Esophagus squamous epithelium (tissue), 5 donors: ENCODE results near the gene FGF12. TPM values are rescaled to one million over a fixed set of nuclear protein-coding genes. Genes with fewer than 3 reads are reported as not detected.

ENCODE experiments used
- DNase-seq: peaks from one replicate; lab custom pipeline; 2025; lab: John Stamatoyannopoulos, UW
- H3K27ac ChIP-seq, 4 donors: fragments of 200-600 bp; sonication (generic); one replicate each; pipeline ENCODE4 v1.5.1; 2016 to 2019; ENCODE audit warnings: mild to moderate bottlenecking in 1 of 4
- H3K27me3 ChIP-seq, 4 donors: fragments of 200-600 bp; sonication (generic); 1 replicate in 3 of 4; 2 replicates in 1 of 4; pipeline versions ENCODE4 v1.5.1 to v1.6.0; 2017 to 2021; ENCODE audit warnings: antibody characterized with exemption in 1 of 4
- H3K36me3 ChIP-seq, 3 donors: fragments of 200-600 bp; sonication (generic); one replicate each; pipeline ENCODE4 v1.5.1; 2016 to 2019
- H3K4me1 ChIP-seq, 3 donors: fragments of 200-600 bp; sonication (generic); one replicate each; pipeline ENCODE4 v1.5.1; 2017 to 2019
- H3K4me3 ChIP-seq, 4 donors: fragments of 200-600 bp; sonication (generic); 1 replicate in 3 of 4; 2 replicates in 1 of 4; pipeline ENCODE4 v1.5.1; 2016 to 2019; ENCODE audit warnings: mild to moderate bottlenecking in 2 of 4, moderate library complexity in 1 of 4
- H3K9me3 ChIP-seq, 3 donors: fragments of 200-600 bp; sonication (generic); one replicate each; pipeline ENCODE4 v1.5.1; 2016 to 2019
- POLR2A ChIP-seq, 4 donors: fragments of 450-650 bp; IDR thresholded peaks; one replicate each; pipeline ENCODE4 v1.6.1; 2017; ENCODE audit warnings: antibody characterized with exemption in 4 of 4, mild to moderate bottlenecking in 4 of 4, moderate library complexity in 3 of 4
- WGBS, 2 donors: methylation state at CpG; one replicate each; pipeline ENCODE4 v1.1.5; 2018; 5-methylcytosine and 5-hydroxymethylcytosine counted together
- intact Hi-C: fragments of 100-400 bp; cut with DNase I; formaldehyde crosslinking; loops from one replicate; pipeline ENCODE4 v1.15.0; 2022
- total RNA-seq, 4 donors: library from RNA; depleted of rRNA; stranded (reverse); fragments of >200 nt; gene quantifications; one replicate each; pipeline ENCODE4 v1.1.0, GENCODE V29; 2016
- TF ChIP-seq, protein P1 (sequence below), 6 experiments: fragments of 450-650 bp in 4 of 6; fragments of 200-600 bp in 2 of 6; sonication (generic) in 2 of 6; IDR thresholded peaks; one replicate each; pipeline ENCODE4 v1.5.1; 2016 to 2019; ENCODE audit warnings: antibody characterized with exemption in 6 of 6, mild to moderate bottlenecking in 4 of 6, moderate library complexity in 4 of 6
- donor health status: DM: yes; HTN: yes; CAD: no.

Gene FGF12
- total RNA-seq, 4 donors from 2014 or later, result 0.18 to 1.6 (median 0.86) TPM

DNA sequence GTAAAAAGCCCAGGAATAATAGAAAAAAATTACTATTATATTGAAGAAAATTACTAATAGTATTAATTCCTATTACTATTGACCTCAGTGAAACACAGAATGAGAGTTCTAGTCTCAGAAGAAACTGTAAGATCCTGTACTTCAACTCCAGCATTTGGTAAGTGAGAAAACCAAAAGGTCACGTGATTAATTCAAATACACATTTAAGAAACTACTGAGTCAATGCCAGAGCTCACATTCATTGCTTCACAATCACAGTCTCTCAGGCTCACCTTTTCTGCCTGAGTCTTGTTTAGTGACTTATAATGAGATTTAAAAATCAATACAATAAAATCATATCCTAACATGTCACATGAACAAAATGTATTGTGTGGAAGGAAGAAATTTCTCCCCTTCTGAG, 556.1 kb downstream of the FGF12 start:
- intact Hi-C loops, result no loop called here
- Histone ChIP-seq H3K4me1 (peaks cover 0 to 13% (median 0%) of the 10 kb centered on the region in 3 donors), H3K27me3 (peaks cover 0 to 10% (median 0%) of the 10 kb centered on the region in 4 donors), H3K4me3 (no peak overlapping the region), H3K9me3 (no peaks in the 10 kb centered on the region), H3K27ac (no peak overlapping the region), H3K36me3 (no peaks in the 10 kb centered on the region)
- no peak for TF ChIP-seq POLR2A (IDR thresholded peaks at IDR 0.05)
- TF ChIP-seq, protein P1, sequence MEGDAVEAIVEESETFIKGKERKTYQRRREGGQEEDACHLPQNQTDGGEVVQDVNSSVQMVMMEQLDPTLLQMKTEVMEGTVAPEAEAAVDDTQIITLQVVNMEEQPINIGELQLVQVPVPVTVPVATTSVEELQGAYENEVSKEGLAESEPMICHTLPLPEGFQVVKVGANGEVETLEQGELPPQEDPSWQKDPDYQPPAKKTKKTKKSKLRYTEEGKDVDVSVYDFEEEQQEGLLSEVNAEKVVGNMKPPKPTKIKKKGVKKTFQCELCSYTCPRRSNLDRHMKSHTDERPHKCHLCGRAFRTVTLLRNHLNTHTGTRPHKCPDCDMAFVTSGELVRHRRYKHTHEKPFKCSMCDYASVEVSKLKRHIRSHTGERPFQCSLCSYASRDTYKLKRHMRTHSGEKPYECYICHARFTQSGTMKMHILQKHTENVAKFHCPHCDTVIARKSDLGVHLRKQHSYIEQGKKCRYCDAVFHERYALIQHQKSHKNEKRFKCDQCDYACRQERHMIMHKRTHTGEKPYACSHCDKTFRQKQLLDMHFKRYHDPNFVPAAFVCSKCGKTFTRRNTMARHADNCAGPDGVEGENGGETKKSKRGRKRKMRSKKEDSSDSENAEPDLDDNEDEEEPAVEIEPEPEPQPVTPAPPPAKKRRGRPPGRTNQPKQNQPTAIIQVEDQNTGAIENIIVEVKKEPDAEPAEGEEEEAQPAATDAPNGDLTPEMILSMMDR (IDR thresholded peaks at IDR 0.05), result no peak
- DNase-seq, result no peak
- 37 to 38% methylated on average over 1 of the region's 1 CpG for WGBS, 2 donors

DNA sequence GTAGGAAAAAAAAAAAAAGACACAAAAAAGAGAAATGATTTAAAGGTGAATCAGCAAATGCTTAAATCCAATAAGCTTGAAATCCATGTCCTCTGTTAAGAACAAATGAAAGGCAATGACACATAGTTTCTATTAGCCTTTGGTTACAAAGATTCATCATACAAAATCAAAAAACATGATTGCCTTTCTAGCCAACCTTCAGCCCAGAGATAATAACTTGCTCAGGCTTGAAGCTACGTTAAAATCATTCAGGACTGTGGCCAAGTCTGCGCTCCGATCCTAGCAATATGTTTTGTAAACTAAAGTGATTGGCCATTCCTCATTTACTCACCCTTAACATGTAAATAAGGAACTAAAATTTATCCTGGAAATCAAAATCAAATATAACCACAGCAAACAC, 556.7 kb downstream of the FGF12 start:
- intact Hi-C loops, result no loop called here
- 26 to 51% methylated on average over 3 of the region's 3 CpGs for WGBS, 2 donors
- Histone ChIP-seq H3K27ac (no peak overlapping the region), H3K36me3 (no peaks in the 10 kb centered on the region), H3K4me3 (no peak overlapping the region), H3K27me3 (peaks cover 0 to 10% (median 0%) of the 10 kb centered on the region in 4 donors), H3K9me3 (no peaks in the 10 kb centered on the region), H3K4me1 (peaks cover 0 to 13% (median 0%) of the 10 kb centered on the region in 3 donors)
- DNase-seq, result no peak
- TF ChIP-seq, protein P1 (IDR thresholded peaks at IDR 0.05), result no peak
- TF ChIP-seq POLR2A (IDR thresholded peaks at IDR 0.05), result no peak

DNA sequence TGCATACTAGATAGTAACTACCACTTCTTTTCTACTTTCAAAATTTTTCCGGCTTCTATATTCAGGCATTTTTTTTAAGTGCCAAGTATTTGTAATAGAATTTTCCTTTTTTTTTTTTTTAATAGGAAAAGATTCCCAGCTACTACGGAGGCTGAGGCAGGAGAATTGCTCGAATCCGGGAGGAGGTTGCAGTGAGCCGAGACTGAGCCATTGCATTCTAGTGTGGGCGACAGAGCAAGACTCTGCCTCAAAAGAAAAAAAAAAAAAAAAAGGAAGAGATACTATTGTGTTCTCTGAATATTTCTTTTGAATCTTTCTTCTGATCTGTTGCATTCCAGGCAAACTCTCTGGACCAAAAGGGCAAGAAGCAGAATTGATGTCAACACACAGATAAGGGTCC, 557.3 kb downstream of the FGF12 start:
- intact Hi-C loops, result no loop called here
- no peak for DNase-seq

DNA sequence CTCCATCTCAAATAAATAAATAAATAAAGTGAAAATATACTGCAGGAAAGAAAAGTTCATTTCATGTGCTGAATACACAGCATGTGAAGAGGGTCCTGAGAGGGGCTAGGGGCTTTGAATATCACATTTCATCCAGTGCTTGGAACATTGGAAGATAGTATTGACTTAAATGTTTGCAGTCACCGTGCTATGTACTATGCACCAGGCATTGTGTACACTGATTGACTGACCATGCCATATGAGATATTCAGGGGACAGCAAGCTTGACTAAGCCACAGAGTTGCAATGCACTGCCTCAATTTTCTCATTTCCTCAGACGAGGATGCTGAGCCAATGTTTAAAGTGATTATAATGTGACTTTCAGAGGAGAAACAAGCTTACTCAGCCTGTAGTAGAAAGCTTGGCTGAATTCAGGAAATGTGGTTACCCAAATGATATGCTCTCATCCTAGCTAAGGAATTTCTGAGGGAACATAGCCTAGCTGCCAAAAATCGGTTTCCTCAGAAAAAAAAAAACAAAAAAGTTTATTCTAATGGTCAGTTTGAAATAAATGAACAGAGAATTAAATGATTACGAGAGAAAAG, 557.9 kb downstream of the FGF12 start:
- intact Hi-C loops, result no loop called here

More for the DNA sequence above, 557.3 kb downstream of the FGF12 start:
- peaks cover 0 to 10% (median 0%) of the 10 kb centered on the region in 4 donors for H3K27me3 ChIP-seq
- no peaks in the 10 kb centered on the region for H3K9me3 ChIP-seq
- peaks cover 0 to 13% (median 0%) of the 10 kb centered on the region in 3 donors for H3K4me1 ChIP-seq
- WGBS, 2 donors, result 49 to 59% methylated on average over 5 to 6 of the region's 6 CpGs
- TF ChIP-seq POLR2A (IDR thresholded peaks at IDR 0.05), result no peak
- TF ChIP-seq, protein P1 (IDR thresholded peaks at IDR 0.05), result no peak
- H3K27ac ChIP-seq, result no peak overlapping the region
- H3K4me3 ChIP-seq, result no peak overlapping the region
- no peaks in the 10 kb centered on the region for H3K36me3 ChIP-seq

DNA sequence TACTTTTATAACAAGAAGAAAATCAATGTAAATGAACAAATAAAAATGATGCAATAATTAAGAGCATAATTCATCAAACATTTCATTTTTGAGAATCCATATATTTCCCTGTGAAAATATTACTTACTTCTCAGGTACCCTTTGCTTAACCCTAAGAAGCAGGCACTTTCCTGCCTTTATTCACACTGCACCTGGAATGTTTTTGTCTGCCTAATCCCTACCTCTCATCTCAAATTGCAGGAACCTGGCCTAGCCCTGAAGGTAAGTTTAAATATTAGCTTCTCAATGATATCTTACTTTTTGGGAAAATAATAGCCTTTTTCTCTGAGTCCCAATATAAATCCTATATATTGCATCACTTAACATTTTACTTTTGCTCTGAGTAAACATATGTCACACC, 559.1 kb downstream of the FGF12 start:
- no peaks in the 10 kb centered on the region for H3K36me3 ChIP-seq
- intact Hi-C loops, result no loop called here
- no peak overlapping the region for H3K4me3 ChIP-seq
- no peak for TF ChIP-seq POLR2A (IDR thresholded peaks at IDR 0.05)
- TF ChIP-seq, protein P1 (IDR thresholded peaks at IDR 0.05), result no peak
- peaks cover 0 to 10% (median 0%) of the 10 kb centered on the region in 4 donors for H3K27me3 ChIP-seq
- DNase-seq, result no peak
- no peaks in the 10 kb centered on the region for H3K9me3 ChIP-seq
- H3K4me1 ChIP-seq, result peaks cover 0 to 13% (median 0%) of the 10 kb centered on the region in 3 donors
- no peak overlapping the region for H3K27ac ChIP-seq

More for the DNA sequence above, 557.9 kb downstream of the FGF12 start:
- H3K9me3 ChIP-seq, result no peaks in the 10 kb centered on the region
- H3K27me3 ChIP-seq, result peaks cover 0 to 10% (median 0%) of the 10 kb centered on the region in 4 donors
- peaks cover 0 to 13% (median 0%) of the 10 kb centered on the region in 3 donors for H3K4me1 ChIP-seq
- no peak for DNase-seq
- H3K27ac ChIP-seq, result no peak overlapping the region
- no peak overlapping the region for H3K4me3 ChIP-seq
- WGBS, 2 donors, result 46 to 61% methylated on average over 4 of the region's 4 CpGs
- no peaks in the 10 kb centered on the region for H3K36me3 ChIP-seq
- no peak for TF ChIP-seq POLR2A (IDR thresholded peaks at IDR 0.05)
- TF ChIP-seq, protein P1 (IDR thresholded peaks at IDR 0.05), result no peak
